22Rv1 (cell line): ENCODE results near the gene PTGDR2.

Experiments
- ZFX ChIP-seq: fragments of 450-650 bp; IDR thresholded peaks from 2 replicates; pipeline ENCODE4 v1.6.1; 2017; ENCODE audit warnings: antibody characterized with exemption, borderline replicate concordance
- TF ChIP-seq, protein P1 (sequence below): fragments of 450-650 bp; IDR thresholded peaks from 2 replicates; pipeline ENCODE4 v1.5.1; 2017; ENCODE audit warnings: mild to moderate bottlenecking

DNA sequence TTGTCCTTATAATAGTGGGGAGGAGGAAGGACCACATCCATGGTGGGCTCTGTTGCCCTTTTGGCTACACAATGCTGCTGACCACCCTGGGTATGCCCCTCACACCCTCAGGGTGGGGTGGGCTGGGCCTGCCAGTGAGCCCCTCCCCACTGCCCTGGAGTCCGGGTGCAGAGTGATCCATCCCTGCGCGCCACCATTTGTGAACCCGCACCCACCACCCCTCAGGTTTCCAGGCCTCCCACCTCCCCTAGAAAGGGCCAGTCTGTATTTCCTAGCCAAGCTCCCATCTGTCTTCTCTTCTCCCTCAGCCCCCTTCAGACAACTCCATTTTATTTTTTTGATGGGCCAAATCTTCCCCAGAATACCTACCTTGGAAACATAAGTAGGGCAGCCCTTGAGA is 45.6 kb downstream of the PTGDR2 start:
- TF ChIP-seq, protein P1, sequence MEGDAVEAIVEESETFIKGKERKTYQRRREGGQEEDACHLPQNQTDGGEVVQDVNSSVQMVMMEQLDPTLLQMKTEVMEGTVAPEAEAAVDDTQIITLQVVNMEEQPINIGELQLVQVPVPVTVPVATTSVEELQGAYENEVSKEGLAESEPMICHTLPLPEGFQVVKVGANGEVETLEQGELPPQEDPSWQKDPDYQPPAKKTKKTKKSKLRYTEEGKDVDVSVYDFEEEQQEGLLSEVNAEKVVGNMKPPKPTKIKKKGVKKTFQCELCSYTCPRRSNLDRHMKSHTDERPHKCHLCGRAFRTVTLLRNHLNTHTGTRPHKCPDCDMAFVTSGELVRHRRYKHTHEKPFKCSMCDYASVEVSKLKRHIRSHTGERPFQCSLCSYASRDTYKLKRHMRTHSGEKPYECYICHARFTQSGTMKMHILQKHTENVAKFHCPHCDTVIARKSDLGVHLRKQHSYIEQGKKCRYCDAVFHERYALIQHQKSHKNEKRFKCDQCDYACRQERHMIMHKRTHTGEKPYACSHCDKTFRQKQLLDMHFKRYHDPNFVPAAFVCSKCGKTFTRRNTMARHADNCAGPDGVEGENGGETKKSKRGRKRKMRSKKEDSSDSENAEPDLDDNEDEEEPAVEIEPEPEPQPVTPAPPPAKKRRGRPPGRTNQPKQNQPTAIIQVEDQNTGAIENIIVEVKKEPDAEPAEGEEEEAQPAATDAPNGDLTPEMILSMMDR: no peak
- no peak for TF ChIP-seq ZFX
